Neural cell (in vitro differentiated cells): Measurements from ENCODE around the gene GPBAR1. TPM values are rescaled to one million over a fixed set of nuclear protein-coding genes. Genes with fewer than 3 reads are reported as not detected.

Source experiments
- H2AFZ ChIP-seq: fragments of 200-600, 300-800 bp; sonication (generic), shearing (Covaris generic); 2 replicates; pipeline ENCODE4 v1.6.0; 2014; ENCODE audit warnings: low read depth, mild to moderate bottlenecking, antibody characterized with exemption, low read length, moderate library complexity
- H3F3A ChIP-seq: fragments of 200-600 bp; shearing (Covaris generic); 2 replicates; pipeline ENCODE4 v1.6.1; 2016; ENCODE audit warnings: mild to moderate bottlenecking, moderate library complexity, mixed read lengths, antibody characterized with exemption, low read length; ENCODE audit not compliant: insufficient read depth, poor library complexity, severe bottlenecking
- H3K27ac ChIP-seq: fragments of 200-600, 300-800 bp; sonication (generic), shearing (Covaris generic); 2 replicates; pipeline ENCODE4 v1.5.1; 2014; ENCODE audit warnings: mild to moderate bottlenecking, low read length, moderate library complexity
- H3K27me3 ChIP-seq: fragments of 300-800, 200-600 bp; sonication (generic), shearing (Covaris generic); 2 replicates; pipeline ENCODE4 v1.6.0; 2014; ENCODE audit warnings: mild to moderate bottlenecking, low read depth, low read length, moderate library complexity; ENCODE audit not compliant: insufficient read depth
- H3K36me3 ChIP-seq: fragments of 300-800, 200-600 bp; sonication (generic), shearing (Covaris generic); 2 replicates; pipeline ENCODE4 v1.5.1; 2014; ENCODE audit warnings: mild to moderate bottlenecking, antibody characterized with exemption, low read length, moderate library complexity; ENCODE audit not compliant: insufficient read depth
- H3K4me2 ChIP-seq: fragments of 300-800, 200-600 bp; sonication (generic), shearing (Covaris generic); 2 replicates; pipeline ENCODE4 v1.6.0; 2014; ENCODE audit warnings: mild to moderate bottlenecking, low read length
- H3K4me3 ChIP-seq: fragments of 300-800, 200-600 bp; sonication (generic), shearing (Covaris generic); 2 replicates; pipeline ENCODE4 v1.5.1; 2014; ENCODE audit warnings: mild to moderate bottlenecking, low read length, moderate library complexity
- H3K79me2 ChIP-seq: fragments of 200-600 bp; shearing (Covaris generic); replicated peaks from 2 replicates; pipeline ENCODE4 v1.6.0; 2014; ENCODE audit warnings: mild to moderate bottlenecking, low read length, moderate library complexity; ENCODE audit not compliant: insufficient read depth
- H3K9ac ChIP-seq: fragments of 300-800, 200-600 bp; sonication (generic), shearing (Covaris generic); 2 replicates; pipeline ENCODE4 v1.6.1; 2016; ENCODE audit warnings: mild to moderate bottlenecking, low read length, mixed read lengths
- H3K9me2 ChIP-seq: fragments of 200-600 bp; shearing (Covaris generic); 2 replicates; pipeline ENCODE4 v1.6.1; 2016; ENCODE audit warnings: mild to moderate bottlenecking, low read length, mixed read lengths; ENCODE audit not compliant: insufficient read depth
- H3K9me3 ChIP-seq: fragments of 200-600, 300-800 bp; sonication (generic), shearing (Covaris generic); 2 replicates; pipeline ENCODE4 v1.6.1; 2016; ENCODE audit warnings: mild to moderate bottlenecking, mixed run types, low read length, moderate library complexity, mixed read lengths
- H4K20me1 ChIP-seq: fragments of 200-600 bp; shearing (Covaris generic); 2 replicates; pipeline ENCODE4 v1.6.1; 2016; ENCODE audit warnings: mild to moderate bottlenecking, mixed run types; ENCODE audit not compliant: insufficient read depth
- CTCF ChIP-seq: fragments of 450-650 bp; IDR thresholded peaks from 2 replicates; pipeline ENCODE4 v1.5.1; 2014; ENCODE audit warnings: antibody characterized with exemption, mild to moderate bottlenecking, moderate library complexity; ENCODE audit not compliant: poor library complexity, severe bottlenecking
- EP300 ChIP-seq: fragments of 450-650 bp; conservative IDR thresholded peaks from 2 replicates; pipeline ENCODE4 v1.6.1; 2014; ENCODE audit warnings: antibody characterized with exemption, mild to moderate bottlenecking, moderate library complexity; ENCODE audit not compliant: poor library complexity, severe bottlenecking
- EZH2 ChIP-seq: fragments of 200-600, 300-800 bp; shearing (Covaris generic), sonication (generic); IDR thresholded peaks from 2 replicates; pipeline ENCODE4 v1.6.1; 2014; ENCODE audit warnings: antibody characterized with exemption, low read length, borderline replicate concordance, mild to moderate bottlenecking; ENCODE audit not compliant: insufficient read depth, poor library complexity, severe bottlenecking
- MXI1 ChIP-seq: fragments of 450-650 bp; conservative IDR thresholded peaks from 2 replicates; pipeline ENCODE4 v1.6.1; 2014; ENCODE audit warnings: antibody characterized with exemption, mild to moderate bottlenecking; ENCODE audit not compliant: poor library complexity, severe bottlenecking
- POLR2AphosphoS5 ChIP-seq: IDR thresholded peaks from 2 replicates; pipeline ENCODE4 v1.6.1; 2012
- RAD21 ChIP-seq: fragments of 450-650 bp; conservative IDR thresholded peaks from 2 replicates; pipeline ENCODE4 v1.6.1; 2014; ENCODE audit warnings: antibody characterized with exemption, mild to moderate bottlenecking, moderate library complexity
- REST ChIP-seq: IDR thresholded peaks from 2 replicates; pipeline ENCODE4 v1.6.1; 2012; ENCODE audit warnings: borderline replicate concordance
- SMC3 ChIP-seq: fragments of 450-650 bp; conservative IDR thresholded peaks from 2 replicates; pipeline ENCODE4 v1.6.1; 2014; ENCODE audit warnings: antibody characterized with exemption, mild to moderate bottlenecking, moderate library complexity; ENCODE audit not compliant: poor library complexity
- TAF1 ChIP-seq: IDR thresholded peaks from 2 replicates; pipeline ENCODE4 v1.6.1; 2012; ENCODE audit warnings: low read depth
- polyA plus RNA-seq: library from polyadenylated mRNA; depleted of rRNA; stranded (reverse); fragments of >200 nt; gene quantifications from 2 replicates; pipeline ENCODE4 v1.2.3, GENCODE V29; 2014

GPBAR1 gene
- polyA plus RNA-seq, 1 donor from 2014 or later = not detected

- no peak overlapping the region for H3K27ac ChIP-seq
- TF ChIP-seq MXI1 (no peak), SMC3 (no peak), POLR2AphosphoS5 (no peak)
- H3K4me3 ChIP-seq = no peak overlapping the region
- H3K9ac ChIP-seq = no peak overlapping the region
- no peaks in the 10 kb centered on the region for H3K27me3 ChIP-seq
- no peaks in the 10 kb centered on the region for H3F3A ChIP-seq
- H3K9me2 ChIP-seq = no peaks in the 10 kb centered on the region
- H4K20me1 ChIP-seq = no peaks in the 10 kb centered on the region
- no peaks in the 10 kb centered on the region for H3K79me2 ChIP-seq
- H2AFZ ChIP-seq = no peak overlapping the region
- H3K36me3 ChIP-seq = no peaks in the 10 kb centered on the region
- no peak overlapping the region for H3K4me2 ChIP-seq
- no peaks in the 10 kb centered on the region for H3K9me3 ChIP-seq
Observed at GRCh38 chr2:218261423-218262236, 815 bp downstream of the GPBAR1 start.

GRCh38 chr2:218262237-218262600 is 1.4 kb downstream of the GPBAR1 start:
- Histone ChIP-seq H3K9me3 (no peaks in the 10 kb centered on the region), H3K4me3 (no peak overlapping the region), H3K9ac (no peak overlapping the region), H3K4me2 (no peak overlapping the region), H3K79me2 (no peaks in the 10 kb centered on the region), H3K9me2 (no peaks in the 10 kb centered on the region), H3K27me3 (no peaks in the 10 kb centered on the region), H3K27ac (no peak overlapping the region), H3K36me3 (no peaks in the 10 kb centered on the region), H2AFZ (no peak overlapping the region), H3F3A (no peaks in the 10 kb centered on the region), H4K20me1 (no peaks in the 10 kb centered on the region)
- TF ChIP-seq EP300 = no peak
- no peak for TF ChIP-seq SMC3
- no peak for TF ChIP-seq EZH2
- no peak for TF ChIP-seq POLR2AphosphoS5
- TF ChIP-seq MXI1 = no peak
- TF ChIP-seq CTCF = no peak
- TF ChIP-seq TAF1 = no peak
- TF ChIP-seq REST = no peak
- TF ChIP-seq RAD21 = no peak
